Ramos (cell line): ENCODE data around the gene HOXC13.

Source experiments
- in situ Hi-C: fragments of 300-500 bp; cut with MboI; formaldehyde crosslinking; loops from one replicate; pipeline ENCODE4 v1.14.3; 2022; ENCODE audit warnings: low sequenced_read_pairs; ENCODE audit not compliant: unreplicated experiment

Gene HOXC13

GRCh38 chr12:53953831-53954693 is 15.4 kb downstream of the HOXC13 start:
- in situ Hi-C loops: no loop called here

GRCh38 chr12:53954694-53955035 is 16.0 kb downstream of the HOXC13 start, which contains the start of gene HOXC12:
TSS of gene HOXC12 (plus strand) at chr12:53954903. CDS start at chr12:53954930, 27 bp downstream.
- in situ Hi-C loops: no loop called here

- in situ Hi-C loops: no loop called here
Observed at GRCh38 chr12:53955036-53955775, 16.6 kb downstream of the HOXC13 start.

- in situ Hi-C loops: no loop called here
Observed at GRCh38 chr12:53955776-53956250, 17.2 kb downstream of the HOXC13 start.

GRCh38 chr12:53956251-53956887 is 17.7 kb downstream of the HOXC13 start:
- in situ Hi-C loops: no loop called here

GRCh38 chr12:53956914-53957536 is 18.4 kb downstream of the HOXC13 start:
- in situ Hi-C loops: no loop called here

- in situ Hi-C loops: no loop called here
Observed at GRCh38 chr12:53958128-53958527, 19.5 kb downstream of the HOXC13 start.

GRCh38 chr12:53959314-53959713 is 20.7 kb downstream of the HOXC13 start:
- in situ Hi-C loops: no loop called here

- in situ Hi-C loops: no loop called here
Observed at GRCh38 chr12:53960187-53961024, 21.8 kb downstream of the HOXC13 start.

- in situ Hi-C loops: no loop called here
Observed at GRCh38 chr12:53961025-53961761, 22.6 kb downstream of the HOXC13 start.

- in situ Hi-C loops: no loop called here
Observed at GRCh38 chr12:53963005-53963404, 24.4 kb downstream of the HOXC13 start.

- in situ Hi-C loops: no loop called here
Observed at GRCh38 chr12:53963434-53964314, 25.0 kb downstream of the HOXC13 start.

- in situ Hi-C loops: no loop called here
Observed at GRCh38 chr12:53964315-53964713, 25.7 kb downstream of the HOXC13 start.

GRCh38 chr12:53965281-53966084 is 26.9 kb downstream of the HOXC13 start:
- in situ Hi-C loops: no loop called here

GRCh38 chr12:53966085-53966384 is 27.4 kb downstream of the HOXC13 start:
- in situ Hi-C loops: no loop called here

GRCh38 chr12:53966385-53967133 is 27.9 kb downstream of the HOXC13 start:
- in situ Hi-C loops: no loop called here
